ENCODE results near the gene TBCCD1. TPM values are rescaled to one million over a fixed set of nuclear protein-coding genes. Genes with fewer than 3 reads are reported as not detected.

The TBCCD1 gene
- total and polyA plus RNA-seq, 2 of the 4 experiments (the other 2 are of a cell fraction) = 7.9 to 19.7 TPM

GRCh38 chr3:186506191-186506739, 60.9 kb downstream of the TBCCD1 start:
- Histone ChIP-seq H2AFZ (replicated peaks; ENCODE audit: low read length, poor library complexity) (no peak overlapping the region), H3K4me3 (ENCODE audit: insufficient read depth, low read depth, low read length) (no peak overlapping the region), H3K27me3 (ENCODE audit: control insufficient read depth, insufficient read depth, low read length) (peaks cover 33% of the 10 kb centered on the region), H3K23ac (ENCODE audit: low read depth, low read length) (no peak overlapping the region), H2AK9ac (replicated peaks; ENCODE audit: low read depth, low read length, poor library complexity) (no peak overlapping the region), H3K9me3 (ENCODE audit: control insufficient read depth, insufficient read depth, low read length) (no peaks in the 10 kb centered on the region), H2AK5ac (ENCODE audit: low read depth, low read length) (no peak overlapping the region), H3K79me1 (ENCODE audit: low read depth in 1 of 2, low read length in 2 of 2) (no peaks in the 10 kb centered on the region), H3K56ac (ENCODE audit: extremely low read depth, insufficient read depth, low read length) (no peak overlapping the region), H3K27ac (ENCODE audit: insufficient read depth, low read length) (no peak overlapping the region), H4K91ac (ENCODE audit: insufficient read depth, low read depth, low read length) (no peak overlapping the region), H3K14ac (replicated peaks; ENCODE audit: low read depth, low read length) (no peak overlapping the region), H4K20me1 (ENCODE audit: insufficient read depth, low read length) (no peaks in the 10 kb centered on the region), H2BK120ac (ENCODE audit: low read depth, low read length) (no peak overlapping the region), H3K9me1 (ENCODE audit: insufficient read depth, low read length) (no peaks in the 10 kb centered on the region), H2BK15ac (ENCODE audit: low read depth, low read length) (no peak overlapping the region), H2BK5ac (ENCODE audit: low read depth, low read length, poor library complexity, severe bottlenecking) (no peak overlapping the region), H3K18ac (ENCODE audit: low read depth, low read length) (no peak overlapping the region), H3K4me2 (ENCODE audit: low read depth, low read length) (no peak overlapping the region), H2BK20ac (ENCODE audit: low read depth, low read length) (no peak overlapping the region), H3K9ac (ENCODE audit: low read depth, low read length) (no peak overlapping the region), H4K8ac (ENCODE audit: low read depth in 2 of 2, low read length in 2 of 2) (no peak overlapping the region), H3K36me3 (ENCODE audit: control insufficient read depth, insufficient read depth, low read length) (no peaks in the 10 kb centered on the region), H3K4ac (ENCODE audit: low read depth, low read length) (no peak overlapping the region), H3K4me1 (ENCODE audit: control insufficient read depth, insufficient read depth, low read length) (no peaks in the 10 kb centered on the region), H4K5ac (ENCODE audit: low read depth, low read length) (no peak overlapping the region)
- WGBS, 2 experiments (ENCODE audit: extremely low coverage in 2 of 2, insufficient read length in 1 of 2) = no CpG with 5 or more reads among the region's 3 CpGs
- CTCF ChIA-PET = no interaction called here
- POLR2A ChIA-PET (ENCODE audit: unreplicated experiment) = no interaction called here
- no peak for DNase-seq
- ATAC-seq (ENCODE audit: low read depth) = no peak
- TF ChIP-seq RFX5 (IDR thresholded peaks at IDR 0.05; ENCODE audit: low read depth, low read length) (no peak), CTCF (conservative IDR thresholded peaks at IDR 0.05; ENCODE audit: low read depth, low read length) (no peak)
- BruUV-seq (replicated peaks) = no TSS peak
- dilution Hi-C loops (cut with HindIII; ENCODE audit: low sequenced_read_pairs, unreplicated experiment) = no loop called here
- in situ Hi-C loops (cut with MboI; ENCODE audit: low sequenced_read_pairs) = no loop called here
- intact Hi-C loops (cut with micrococcal nuclease) = no loop called here

Measured in IMR-90 (cell line).